Activated naive CD8-positive, alpha-beta T cell treated with anti-CD3 and anti-CD28 coated beads, Interleukin-2, amount 10 ng/mL, durations not matched to agents 7 days and 5 days (primary cell): ENCODE measurements around the gene U2AF2. TPM values are rescaled to one million over a fixed set of nuclear protein-coding genes. Genes with fewer than 3 reads are reported as not detected.

Source experiments
- ATAC-seq: fragments of 150-1000 bp; cut with Tn5 transposase; one replicate; pipeline ENCODE4 v1.10.0; 2021; ENCODE audit warnings: low read depth, moderate library complexity
- POLR2A ChIA-PET: fragments of 350-600 bp; sonication (Branson Sonifier 250); formaldehyde crosslinking; loops from one replicate; lab custom pipeline; 2021; ENCODE audit warnings: antibody characterized with exemption; lab: Charles Lee
- DNase-seq: peaks from one replicate; pipeline ENCODE4 v3.0.0; 2021
- H3K27ac Mint-ChIP-seq: one replicate; pipeline ENCODE4 v1.8.0; 2022; ENCODE audit warnings: mild to moderate bottlenecking, mixed read lengths
- H3K27me3 Mint-ChIP-seq: one replicate; pipeline ENCODE4 v1.8.0; 2022; ENCODE audit warnings: mild to moderate bottlenecking, moderate library complexity, mixed read lengths
- H3K36me3 Mint-ChIP-seq: one replicate; pipeline ENCODE4 v1.8.0; 2021; ENCODE audit warnings: mild to moderate bottlenecking, mixed read lengths
- H3K4me1 Mint-ChIP-seq: one replicate; pipeline ENCODE4 v1.8.0; 2021; ENCODE audit warnings: mixed read lengths
- H3K4me3 Mint-ChIP-seq: one replicate; pipeline ENCODE4 v1.8.0; 2022; ENCODE audit warnings: mild to moderate bottlenecking, moderate library complexity, mixed read lengths
- H3K9me3 Mint-ChIP-seq: one replicate; pipeline ENCODE4 v1.8.0; 2021; ENCODE audit warnings: mixed read lengths
- total RNA-seq, 2 experiments: library from RNA; stranded (reverse); gene quantifications; one replicate each; pipeline ENCODE4 v1.2.3, GENCODE V29; 2021

U2AF2 gene
- 100 to 1,000 TPM; 257 to 267 TPM for total RNA-seq

GRCh38 chr19:55654868-55655647 lies at the start of gene U2AF2:
Gene U2AF2, plus strand, starts transcription at chr19:55655035. Its CDS starts 70 bp downstream, at chr19:55655105.
- Mint-ChIP-seq H3K9me3 (no peaks in the 10 kb centered on the region), H3K27ac (peak within 1 kb of the TSS; percentile 95), H3K4me1 (peaks cover 28% of the 10 kb centered on the region), H3K4me3 (peak within 1 kb of the TSS; percentile 86), H3K27me3 (no peaks in the 10 kb centered on the region), H3K36me3 (peaks cover 22% of the 10 kb centered on the region)
- ATAC-seq: peak; percentile 37
- peak; percentile 95 for DNase-seq
- POLR2A ChIA-PET: interaction anchor here (0.7 to 2.5 kb wide), 12 partner anchors 12 to 1465 kb away, joined by 3 to 20 read pairs (median 4); partner anchors contain the start of genes FIZ1, ISOC2, MBOAT7 and NAT14

GRCh38 chr19:55605207-55605636 lies 49.6 kb upstream of the U2AF2 start:
- Mint-ChIP-seq H3K4me3 (peak overlapping the region; percentile 85), H3K27me3 (no peaks in the 10 kb centered on the region), H3K9me3 (no peaks in the 10 kb centered on the region), H3K4me1 (peaks cover 46% of the 10 kb centered on the region), H3K36me3 (peaks cover 23% of the 10 kb centered on the region), H3K27ac (peak overlapping the region; percentile 92)
- ATAC-seq (peak; percentile 83), DNase-seq (peak; percentile 97)
- POLR2A ChIA-PET: interaction anchor here (1.1 to 2.8 kb wide), 10 partner anchors 16 to 221 kb away, joined by 3 to 29 read pairs (median 4); partner anchors contain the start of genes NAT14, TMEM238, ZNF628 and ZNF784

- DNase-seq (peak; percentile 69), ATAC-seq (peak; percentile 30)
- H3K27me3 Mint-ChIP-seq: no peaks in the 10 kb centered on the region
- peak within 1 kb of the TSS; percentile 92 for H3K27ac Mint-ChIP-seq
- peak within 1 kb of the TSS; percentile 96 for H3K4me3 Mint-ChIP-seq
- POLR2A ChIA-PET: interaction anchor here (0.8 to 2.8 kb wide), 13 partner anchors 12 to 304 kb away, joined by 3 to 29 read pairs (median 4); partner anchors contain the start of genes NAT14, ZNF628 and ZNF784
- no peaks in the 10 kb centered on the region for H3K9me3 Mint-ChIP-seq
- peaks cover 46% of the 10 kb centered on the region for H3K4me1 Mint-ChIP-seq
- peaks cover 25% of the 10 kb centered on the region for H3K36me3 Mint-ChIP-seq
These were observed 49.0 kb upstream of the U2AF2 start, which contains the start of gene ZNF865 for GRCh38 chr19:55605637-55606470. Gene ZNF865, plus strand, starts transcription at chr19:55605647. Its CDS starts 7,972 bp downstream, at chr19:55613619.

GRCh38 chr19:55606471-55606787 lies 48.4 kb upstream of the U2AF2 start:
- DNase-seq: no peak
- H3K36me3 Mint-ChIP-seq: peaks cover 25% of the 10 kb centered on the region
- H3K27me3 Mint-ChIP-seq: no peaks in the 10 kb centered on the region
- peaks cover 42% of the 10 kb centered on the region for H3K4me1 Mint-ChIP-seq
- peak overlapping the region; percentile 96 for H3K4me3 Mint-ChIP-seq
- POLR2A ChIA-PET: interaction anchor here (0.8 to 2.8 kb wide), 12 partner anchors 12 to 305 kb away, joined by 3 to 29 read pairs (median 4); partner anchors contain the start of genes ZNF628 and ZNF784
- ATAC-seq: no peak
- no peaks in the 10 kb centered on the region for H3K9me3 Mint-ChIP-seq
- H3K27ac Mint-ChIP-seq: peak overlapping the region; percentile 92

GRCh38 chr19:55606817-55607216 lies 48.0 kb upstream of the U2AF2 start:
- Mint-ChIP-seq H3K4me3 (peak overlapping the region; percentile 96), H3K9me3 (no peaks in the 10 kb centered on the region), H3K27me3 (no peaks in the 10 kb centered on the region), H3K36me3 (peaks cover 25% of the 10 kb centered on the region), H3K27ac (peak overlapping the region; percentile 92), H3K4me1 (peaks cover 39% of the 10 kb centered on the region)
- ATAC-seq: no peak
- POLR2A ChIA-PET: interaction anchor here (1.1 to 2.8 kb wide), 6 partner anchors 14 to 305 kb away, joined by 3 to 29 read pairs (median 4); partner anchors contain the start of genes ZNF628 and ZNF784
- DNase-seq: no peak

- H3K36me3 Mint-ChIP-seq: peaks cover 27% of the 10 kb centered on the region
- DNase-seq (no peak), ATAC-seq (no peak)
- no peak overlapping the region for H3K4me3 Mint-ChIP-seq
- H3K27me3 Mint-ChIP-seq: no peaks in the 10 kb centered on the region
- H3K27ac Mint-ChIP-seq: no peak overlapping the region
- no peaks in the 10 kb centered on the region for H3K9me3 Mint-ChIP-seq
- H3K4me1 Mint-ChIP-seq: peaks cover 33% of the 10 kb centered on the region
- POLR2A ChIA-PET: interaction anchor here (1.5 kb wide), 1 partner anchor 11 kb away, joined by 5 read pairs; no protein-coding TSS in a partner anchor
These were observed 45.5 kb upstream of the U2AF2 start for GRCh38 chr19:55609326-55609725.

- Mint-ChIP-seq H3K4me1 (peaks cover 23% of the 10 kb centered on the region), H3K27ac (no peak overlapping the region), H3K36me3 (peaks cover 28% of the 10 kb centered on the region), H3K27me3 (no peaks in the 10 kb centered on the region), H3K4me3 (no peak overlapping the region), H3K9me3 (no peaks in the 10 kb centered on the region)
- POLR2A ChIA-PET: interaction anchor here (1.4 kb wide), 1 partner anchor 13 kb away, joined by 5 read pairs; the partner anchor contains the start of gene ZNF784
- no peak for DNase-seq
- no peak for ATAC-seq
These were observed 43.4 kb upstream of the U2AF2 start for GRCh38 chr19:55611300-55611982.

GRCh38 chr19:55611983-55612645 lies 42.7 kb upstream of the U2AF2 start:
- Mint-ChIP-seq H3K27ac (no peak overlapping the region), H3K4me3 (no peak overlapping the region), H3K4me1 (peaks cover 16% of the 10 kb centered on the region), H3K36me3 (peaks cover 29% of the 10 kb centered on the region), H3K27me3 (no peaks in the 10 kb centered on the region), H3K9me3 (no peaks in the 10 kb centered on the region)
- POLR2A ChIA-PET: interaction anchor here (1.4 kb wide), 1 partner anchor 13 kb away, joined by 5 read pairs; the partner anchor contains the start of gene ZNF784
- DNase-seq (no peak), ATAC-seq (no peak)

- peaks cover 32% of the 10 kb centered on the region for H3K36me3 Mint-ChIP-seq
- H3K27me3 Mint-ChIP-seq: no peaks in the 10 kb centered on the region
- H3K4me1 Mint-ChIP-seq: peaks cover 7% of the 10 kb centered on the region
- H3K27ac Mint-ChIP-seq: no peak overlapping the region
- H3K9me3 Mint-ChIP-seq: no peaks in the 10 kb centered on the region
- no peak overlapping the region for H3K4me3 Mint-ChIP-seq
- POLR2A ChIA-PET: interaction anchor here (1.1 kb wide), 1 partner anchor 15 kb away, joined by 3 read pairs; no protein-coding TSS in a partner anchor
- DNase-seq: no peak
- ATAC-seq: no peak
These were observed 41.4 kb upstream of the U2AF2 start for GRCh38 chr19:55613396-55613795.

- POLR2A ChIA-PET: interaction anchor here (1.1 kb wide), 1 partner anchor 15 kb away, joined by 3 read pairs; no protein-coding TSS in a partner anchor
- DNase-seq: no peak
These were observed 40.7 kb upstream of the U2AF2 start for GRCh38 chr19:55613930-55614710.

GRCh38 chr19:55614711-55615542 lies 39.9 kb upstream of the U2AF2 start:
- Mint-ChIP-seq H3K27me3 (no peaks in the 10 kb centered on the region), H3K9me3 (no peaks in the 10 kb centered on the region), H3K36me3 (peaks cover 26% of the 10 kb centered on the region), H3K4me3 (no peak overlapping the region), H3K27ac (no peak overlapping the region), H3K4me1 (peaks cover 7% of the 10 kb centered on the region)
- POLR2A ChIA-PET: no interaction called here
- no peak for DNase-seq
- ATAC-seq: no peak

More at GRCh38 chr19:55613930-55614710, 40.7 kb upstream of the U2AF2 start:
- Mint-ChIP-seq H3K27ac (no peak overlapping the region), H3K9me3 (no peaks in the 10 kb centered on the region), H3K4me3 (no peak overlapping the region), H3K4me1 (peaks cover 7% of the 10 kb centered on the region), H3K27me3 (no peaks in the 10 kb centered on the region), H3K36me3 (peaks cover 29% of the 10 kb centered on the region)
- ATAC-seq: no peak
